Measurements from ENCODE around the gene RPS6KB2. TPM values are rescaled to one million over a fixed set of nuclear protein-coding genes. Genes with fewer than 3 reads are reported as not detected.

The RPS6KB2 gene
- total RNA-seq, 4 donors from 2014 or later = 34.0 to 51.0 (median 48.0) TPM

- Histone ChIP-seq H3K4me1 (peaks cover 11 to 35% (median 25%) of the 10 kb centered on the region in 4 donors), H3K27ac (replicated peaks in 1 of 4) (no peak overlapping the region), H3K36me3 (no peaks in the 10 kb centered on the region), H3K9me3 (no peaks in the 10 kb centered on the region), H3K27me3 (peaks cover 0 to 71% (median 10%) of the 10 kb centered on the region in 4 donors), H3K4me3 (no peak overlapping the region)
- intact Hi-C loops (cut with DNase I) = no loop called here
- TF ChIP-seq EP300 (IDR thresholded peaks at IDR 0.05) (no peak), POLR2A (IDR thresholded peaks at IDR 0.05; ENCODE audit: low read depth) (no peak), CTCF (IDR thresholded peaks at IDR 0.05) (no peak)
- no peak for DNase-seq (ENCODE audit: extremely low spot score)
- WGBS = 80% methylated on average over 9 of the region's 17 CpGs
Observed at GRCh38 chr11:67410984-67411784, 17.1 kb upstream of the RPS6KB2 start.

GRCh38 chr11:67411785-67412152, 16.5 kb upstream of the RPS6KB2 start:
- peaks cover 0 to 65% (median 10%) of the 10 kb centered on the region in 4 donors for H3K27me3 ChIP-seq

GRCh38 chr11:67412495-67413179, 15.7 kb upstream of the RPS6KB2 start:
- H3K9me3 ChIP-seq = no peaks in the 10 kb centered on the region
- H3K36me3 ChIP-seq = no peaks in the 10 kb centered on the region
- DNase-seq (ENCODE audit: extremely low spot score) = no peak
- peaks cover 0 to 56% (median 10%) of the 10 kb centered on the region in 4 donors for H3K27me3 ChIP-seq
- intact Hi-C loops (cut with DNase I) = no loop called here
- H3K4me1 ChIP-seq = peaks cover 26 to 50% (median 39%) of the 10 kb centered on the region in 4 donors
- TF ChIP-seq POLR2AphosphoS5 (IDR thresholded peaks at IDR 0.05) (no peak), POLR2A (IDR thresholded peaks at IDR 0.05; ENCODE audit: low read depth) (no peak), EP300 (IDR thresholded peaks at IDR 0.05) (no peak), CTCF (IDR thresholded peaks at IDR 0.05) (no peak)
- 82% methylated on average over 2 of the region's 9 CpGs for WGBS
- H3K4me3 ChIP-seq = no peak overlapping the region
- no peak overlapping the region for H3K27ac ChIP-seq (replicated peaks in 1 of 4)

More at GRCh38 chr11:67411785-67412152, 16.5 kb upstream of the RPS6KB2 start:
- Histone ChIP-seq H3K4me1 (peaks cover 17 to 41% (median 31%) of the 10 kb centered on the region in 4 donors), H3K36me3 (no peaks in the 10 kb centered on the region), H3K27ac (replicated peaks in 1 of 4) (no peak overlapping the region), H3K4me3 (no peak overlapping the region), H3K9me3 (no peaks in the 10 kb centered on the region)
- 65% methylated on average over 7 of the region's 7 CpGs for WGBS
- no peak for TF ChIP-seq CTCF (IDR thresholded peaks at IDR 0.05)
- TF ChIP-seq EP300 (IDR thresholded peaks at IDR 0.05) = no peak
- TF ChIP-seq POLR2AphosphoS5 (IDR thresholded peaks at IDR 0.05) = no peak
- TF ChIP-seq POLR2A (IDR thresholded peaks at IDR 0.05; ENCODE audit: low read depth) = no peak
- intact Hi-C loops (cut with DNase I) = no loop called here
- DNase-seq (ENCODE audit: extremely low spot score) = no peak

- Histone ChIP-seq H3K9me3 (no peaks in the 10 kb centered on the region), H3K4me3 (no peak overlapping the region), H3K27me3 (peaks cover 0 to 49% (median 10%) of the 10 kb centered on the region in 4 donors), H3K4me1 (peaks cover 32 to 55% (median 42%) of the 10 kb centered on the region in 4 donors), H3K36me3 (no peaks in the 10 kb centered on the region), H3K27ac (replicated peaks in 1 of 4) (no peak overlapping the region)
- TF ChIP-seq EP300 (IDR thresholded peaks at IDR 0.05) (no peak), POLR2A (IDR thresholded peaks at IDR 0.05; ENCODE audit: low read depth) (no peak), POLR2AphosphoS5 (IDR thresholded peaks at IDR 0.05) (no peak), CTCF (IDR thresholded peaks at IDR 0.05) (no peak)
- WGBS = 64% methylated on average over 1 of the region's 2 CpGs
- DNase-seq (ENCODE audit: extremely low spot score) = no peak
- intact Hi-C loops (cut with DNase I) = no loop called here
Observed at GRCh38 chr11:67413266-67413849, 14.9 kb upstream of the RPS6KB2 start.
